SU-DHL-6 (cell line): ENCODE data around the gene PLA2G4E.

ENCODE experiments used
- H2AFZ ChIP-seq: fragments of 200-600 bp; sonication (generic); 2 replicates; pipeline ENCODE4 v1.6.1; 2014; ENCODE audit warnings: low read depth, mild to moderate bottlenecking, moderate library complexity, mixed read lengths, antibody characterized with exemption, low read length; ENCODE audit not compliant: severe bottlenecking
- H3F3A ChIP-seq: fragments of 200-600 bp; shearing (Covaris generic); 2 replicates; pipeline ENCODE4 v1.6.0; 2016; ENCODE audit warnings: antibody characterized with exemption, mild to moderate bottlenecking; ENCODE audit not compliant: insufficient read depth
- H3K27ac ChIP-seq: fragments of 200-600 bp; sonication (generic); 2 replicates; pipeline ENCODE4 v1.5.1; 2016; ENCODE audit warnings: low read depth, mild to moderate bottlenecking, low read length, moderate library complexity, mixed read lengths
- H3K27me3 ChIP-seq: fragments of 200-600 bp; sonication (generic), shearing (Covaris generic); 2 replicates; pipeline ENCODE4 v1.6.0; 2014; ENCODE audit warnings: mild to moderate bottlenecking, low read length
- H3K36me3 ChIP-seq: fragments of 200-600 bp; sonication (generic); 2 replicates; pipeline ENCODE4 v1.6.1; 2014; ENCODE audit warnings: mild to moderate bottlenecking, low read length, mixed read lengths
- H3K4me2 ChIP-seq: fragments of 300-600, 200-600 bp; shearing (Covaris generic), sonication (generic); 2 replicates; pipeline ENCODE4 v1.6.0; 2014; ENCODE audit warnings: low read length, low read depth, mild to moderate bottlenecking; ENCODE audit not compliant: poor library complexity, severe bottlenecking
- H3K4me3 ChIP-seq: fragments of 200-600 bp; sonication (generic); 2 replicates; pipeline ENCODE4 v1.5.1; 2014; ENCODE audit warnings: antibody characterized with exemption, low read length, mild to moderate bottlenecking, mixed read lengths; ENCODE audit not compliant: insufficient read depth, poor library complexity, severe bottlenecking
- H3K79me2 ChIP-seq: fragments of 200-600 bp; sonication (generic); 2 replicates; pipeline ENCODE4 v1.6.1; 2014; ENCODE audit warnings: mild to moderate bottlenecking, low read length, moderate library complexity; ENCODE audit not compliant: insufficient read depth
- H3K9ac ChIP-seq: fragments of 200-600 bp; sonication (generic); 2 replicates; pipeline ENCODE4 v1.7.0; 2014; ENCODE audit warnings: mild to moderate bottlenecking, low read length
- H3K9me2 ChIP-seq: fragments of 200-600 bp; sonication (generic); replicated peaks from 2 replicates; pipeline ENCODE4 v1.6.1; 2014; ENCODE audit warnings: low read length; ENCODE audit not compliant: insufficient read depth
- H3K9me3 ChIP-seq: fragments of 200-600 bp; sonication (generic); 2 replicates; pipeline ENCODE4 v1.6.1; 2014; ENCODE audit warnings: low read length, mixed read lengths; ENCODE audit not compliant: insufficient read depth
- H4K20me1 ChIP-seq: fragments of 200-600 bp; sonication (generic); 2 replicates; pipeline ENCODE4 v1.6.1; 2014; ENCODE audit warnings: low read depth, mild to moderate bottlenecking, antibody characterized with exemption, low read length, moderate library complexity, mixed read lengths
- EZH2phosphoT487 ChIP-seq: fragments of 200-600 bp; sonication (generic), shearing (Covaris generic); conservative IDR thresholded peaks from 2 replicates; pipeline ENCODE4 v1.6.1; 2018; ENCODE audit warnings: mild to moderate bottlenecking, antibody characterized with exemption, low read length, moderate library complexity, mixed read lengths
- TF ChIP-seq, protein P1 (sequence below): fragments of 200-600 bp; sonication (generic); IDR thresholded peaks from one replicate; pipeline ENCODE4 v1.5.1; 2017; ENCODE audit warnings: antibody characterized with exemption, mild to moderate bottlenecking, low read length, moderate library complexity; ENCODE audit not compliant: insufficient read depth, poor library complexity, severe bottlenecking

The PLA2G4E gene

DNA sequence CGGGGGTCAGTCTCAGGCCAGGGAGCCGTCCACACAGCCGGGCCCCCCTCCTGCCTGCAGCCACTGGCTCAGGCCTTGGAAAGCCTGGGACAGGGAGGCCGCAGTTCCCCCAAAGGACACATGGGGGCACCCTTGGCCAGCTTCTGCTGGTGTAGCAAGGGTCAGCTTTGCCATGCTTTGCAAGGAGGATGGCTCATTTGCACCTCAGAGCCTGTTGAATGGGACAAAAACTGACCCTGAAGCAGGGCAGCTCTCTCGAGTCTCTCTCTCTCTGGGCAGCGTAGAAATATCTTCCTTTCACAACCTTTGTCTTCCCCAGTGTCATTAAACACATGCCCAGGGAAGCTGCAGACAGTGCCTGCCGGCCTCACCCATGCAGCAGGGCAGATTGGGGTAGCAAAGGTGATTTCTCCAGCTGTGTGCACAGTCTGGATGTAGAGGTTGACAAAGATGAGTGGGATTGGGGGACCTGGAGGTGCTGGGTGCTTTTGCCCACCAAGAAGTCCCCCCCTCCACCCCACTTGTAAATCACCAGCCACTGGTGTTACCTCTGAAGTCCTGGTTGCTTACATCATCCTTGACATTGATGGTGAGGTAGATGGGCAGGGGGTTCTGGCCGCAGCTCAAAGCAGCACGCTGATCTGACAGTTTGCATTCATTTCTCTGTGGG lies 31.1 kb downstream of the PLA2G4E start:
- Histone ChIP-seq H3K4me2 (no peak overlapping the region), H3K27ac (no peak overlapping the region), H3K9ac (no peak overlapping the region), H3K9me3 (no peaks in the 10 kb centered on the region), H2AFZ (no peak overlapping the region), H4K20me1 (no peaks in the 10 kb centered on the region), H3K79me2 (no peaks in the 10 kb centered on the region), H3F3A (no peaks in the 10 kb centered on the region), H3K4me3 (no peak overlapping the region), H3K36me3 (no peaks in the 10 kb centered on the region), H3K27me3 (no peaks in the 10 kb centered on the region), H3K9me2 (no peaks in the 10 kb centered on the region)
- TF ChIP-seq EZH2phosphoT487: no peak
- TF ChIP-seq, protein P1, sequence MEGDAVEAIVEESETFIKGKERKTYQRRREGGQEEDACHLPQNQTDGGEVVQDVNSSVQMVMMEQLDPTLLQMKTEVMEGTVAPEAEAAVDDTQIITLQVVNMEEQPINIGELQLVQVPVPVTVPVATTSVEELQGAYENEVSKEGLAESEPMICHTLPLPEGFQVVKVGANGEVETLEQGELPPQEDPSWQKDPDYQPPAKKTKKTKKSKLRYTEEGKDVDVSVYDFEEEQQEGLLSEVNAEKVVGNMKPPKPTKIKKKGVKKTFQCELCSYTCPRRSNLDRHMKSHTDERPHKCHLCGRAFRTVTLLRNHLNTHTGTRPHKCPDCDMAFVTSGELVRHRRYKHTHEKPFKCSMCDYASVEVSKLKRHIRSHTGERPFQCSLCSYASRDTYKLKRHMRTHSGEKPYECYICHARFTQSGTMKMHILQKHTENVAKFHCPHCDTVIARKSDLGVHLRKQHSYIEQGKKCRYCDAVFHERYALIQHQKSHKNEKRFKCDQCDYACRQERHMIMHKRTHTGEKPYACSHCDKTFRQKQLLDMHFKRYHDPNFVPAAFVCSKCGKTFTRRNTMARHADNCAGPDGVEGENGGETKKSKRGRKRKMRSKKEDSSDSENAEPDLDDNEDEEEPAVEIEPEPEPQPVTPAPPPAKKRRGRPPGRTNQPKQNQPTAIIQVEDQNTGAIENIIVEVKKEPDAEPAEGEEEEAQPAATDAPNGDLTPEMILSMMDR: peak; percentile 81

- Histone ChIP-seq H3K9ac (no peak overlapping the region), H4K20me1 (no peaks in the 10 kb centered on the region), H2AFZ (no peak overlapping the region), H3K4me3 (no peak overlapping the region), H3F3A (no peaks in the 10 kb centered on the region), H3K4me2 (no peak overlapping the region), H3K9me2 (no peaks in the 10 kb centered on the region), H3K9me3 (no peaks in the 10 kb centered on the region), H3K36me3 (no peaks in the 10 kb centered on the region), H3K79me2 (no peaks in the 10 kb centered on the region), H3K27me3 (no peaks in the 10 kb centered on the region), H3K27ac (no peak overlapping the region)
- TF ChIP-seq EZH2phosphoT487: no peak
- TF ChIP-seq, protein P1: no peak
Measured at GRCh38 chr15:41988896-41989572, 31.8 kb downstream of the PLA2G4E start.

GRCh38 chr15:41987925-41988275 lies 32.9 kb downstream of the PLA2G4E start:
- Histone ChIP-seq H4K20me1 (no peaks in the 10 kb centered on the region), H3K9ac (no peak overlapping the region), H3K79me2 (no peaks in the 10 kb centered on the region), H3F3A (no peaks in the 10 kb centered on the region), H3K4me2 (no peak overlapping the region), H2AFZ (no peak overlapping the region), H3K36me3 (no peaks in the 10 kb centered on the region), H3K27me3 (no peaks in the 10 kb centered on the region), H3K4me3 (no peak overlapping the region), H3K27ac (no peak overlapping the region), H3K9me3 (no peaks in the 10 kb centered on the region), H3K9me2 (no peaks in the 10 kb centered on the region)
- TF ChIP-seq, protein P1: no peak
- TF ChIP-seq EZH2phosphoT487: no peak
